Hippocampal formation (tissue), 2 donors: ENCODE results near the gene CADM1.

Experiments used
- DNase-seq, 2 donors: peaks; one replicate each; lab custom pipeline; 2025; lab: John Stamatoyannopoulos, UW

CADM1 gene

GRCh38 chr11:115352805-115353485 is 151.3 kb downstream of the CADM1 start:
- DNase-seq = no peak

- no peak for DNase-seq
Measured at GRCh38 chr11:115349335-115350017, 154.7 kb downstream of the CADM1 start.

GRCh38 chr11:115348416-115348815 is 155.8 kb downstream of the CADM1 start:
- no peak for DNase-seq

GRCh38 chr11:115347106-115347505 is 157.1 kb downstream of the CADM1 start:
- DNase-seq = no peak

GRCh38 chr11:115345840-115346239 is 158.4 kb downstream of the CADM1 start:
- no peak for DNase-seq

- DNase-seq = no peak
Measured at GRCh38 chr11:115345361-115345760, 158.9 kb downstream of the CADM1 start.

GRCh38 chr11:115344846-115345245 is 159.4 kb downstream of the CADM1 start:
- no peak for DNase-seq

- DNase-seq = no peak
Measured at GRCh38 chr11:115342142-115342541, 162.1 kb downstream of the CADM1 start.

GRCh38 chr11:115340874-115341273 is 163.3 kb downstream of the CADM1 start:
- no peak for DNase-seq

- DNase-seq = no peak
Measured at GRCh38 chr11:115338476-115338875, 165.7 kb downstream of the CADM1 start.

GRCh38 chr11:115334932-115335788 is 169.1 kb downstream of the CADM1 start:
- DNase-seq = peak in 1 of 2 donors; percentile 58

- no peak for DNase-seq
Measured at GRCh38 chr11:115333949-115334348, 170.3 kb downstream of the CADM1 start.

- no peak for DNase-seq
Measured at GRCh38 chr11:115333121-115333520, 171.1 kb downstream of the CADM1 start.

- DNase-seq = peak in 1 of 2 donors; percentile 19
Measured at GRCh38 chr11:115330684-115331482, 173.3 kb downstream of the CADM1 start.

GRCh38 chr11:115326526-115326925 is 177.7 kb downstream of the CADM1 start:
- DNase-seq = no peak

- no peak for DNase-seq
Measured at GRCh38 chr11:115325523-115325922, 178.7 kb downstream of the CADM1 start.

GRCh38 chr11:115324581-115325432 is 179.4 kb downstream of the CADM1 start:
- DNase-seq = peak; percentile 8 to 90

GRCh38 chr11:115322553-115323203 is 181.5 kb downstream of the CADM1 start:
- DNase-seq = no peak

- DNase-seq = no peak
Measured at GRCh38 chr11:115321605-115322289, 182.5 kb downstream of the CADM1 start.
